Astrocyte (in vitro differentiated cells and primary cell): Measurements from ENCODE around the gene DCDC2C. TPM values are rescaled to one million over a fixed set of nuclear protein-coding genes. Genes with fewer than 3 reads are reported as not detected.

ENCODE experiments used
- DNase-seq: peaks from one replicate; pipeline ENCODE4 v3.0.0-alpha.2; 2010; ENCODE audit warnings: low read depth
- FAIRE-seq: peaks from 2 replicates; lab custom pipeline; 2011; peaks lifted over from hg19 to GRCh38; lab: Jason Lieb, UNC
- H2AFZ ChIP-seq: 2 replicates; pipeline ENCODE4 v1.6.0; 2012; ENCODE audit warnings: low read depth, low read length, inconsistent platforms
- H3K27ac ChIP-seq: 2 replicates; pipeline ENCODE4 v1.5.1; 2011; ENCODE audit warnings: low read depth, low read length, inconsistent platforms
- H3K27me3 ChIP-seq: 2 replicates; pipeline ENCODE4 v1.6.0; 2011; ENCODE audit warnings: low read length, inconsistent platforms; ENCODE audit not compliant: insufficient read depth
- H3K36me3 ChIP-seq: 2 replicates; pipeline ENCODE4 v1.5.1; 2011; ENCODE audit warnings: low read length, inconsistent platforms; ENCODE audit not compliant: insufficient read depth
- H3K4me1 ChIP-seq: 2 replicates; pipeline ENCODE4 v1.5.1; 2011; ENCODE audit warnings: low read length, inconsistent platforms; ENCODE audit not compliant: insufficient read depth
- H3K4me2 ChIP-seq: 2 replicates; pipeline ENCODE4 v1.6.0; 2012; ENCODE audit warnings: low read length, inconsistent platforms
- H3K4me3 ChIP-seq: 2 replicates; pipeline ENCODE4 v1.5.1; 2011; ENCODE audit warnings: low read depth, mild to moderate bottlenecking, low read length, inconsistent platforms; ENCODE audit not compliant: insufficient read depth
- H3K79me2 ChIP-seq: 2 replicates; pipeline ENCODE4 v1.6.0; 2012; ENCODE audit warnings: mild to moderate bottlenecking, low read length, inconsistent platforms; ENCODE audit not compliant: insufficient read depth
- H3K9ac ChIP-seq: 2 replicates; pipeline ENCODE4 v1.6.0; 2012; ENCODE audit warnings: mild to moderate bottlenecking, low read length, inconsistent platforms
- H3K9me3 ChIP-seq: 2 replicates; pipeline ENCODE4 v1.5.1; 2012; ENCODE audit warnings: low read depth, mild to moderate bottlenecking, low read length, inconsistent platforms; ENCODE audit not compliant: insufficient read depth
- H4K20me1 ChIP-seq: 2 replicates; pipeline ENCODE4 v1.6.0; 2012; ENCODE audit warnings: low read length, inconsistent platforms; ENCODE audit not compliant: insufficient read depth
- H3K27ac Mint-ChIP-seq: one replicate; pipeline ENCODE4 v1.8.0; 2021; ENCODE audit warnings: mild to moderate bottlenecking, mixed read lengths; ENCODE audit not compliant: unreplicated experiment
- H3K27me3 Mint-ChIP-seq: one replicate; pipeline ENCODE4 v1.8.0; 2021; ENCODE audit warnings: low read depth, mixed read lengths; ENCODE audit not compliant: unreplicated experiment
- H3K36me3 Mint-ChIP-seq: one replicate; pipeline ENCODE4 v1.8.0; 2021; ENCODE audit warnings: low read depth, mixed read lengths; ENCODE audit not compliant: unreplicated experiment
- H3K4me1 Mint-ChIP-seq: one replicate; pipeline ENCODE4 v1.8.0; 2021; ENCODE audit warnings: low read depth, mixed read lengths; ENCODE audit not compliant: unreplicated experiment
- H3K4me3 Mint-ChIP-seq: one replicate; pipeline ENCODE4 v1.8.0; 2021; ENCODE audit warnings: mild to moderate bottlenecking, moderate library complexity, mixed read lengths; ENCODE audit not compliant: unreplicated experiment
- H3K9me3 Mint-ChIP-seq: one replicate; pipeline ENCODE4 v1.8.0; 2021; ENCODE audit warnings: mild to moderate bottlenecking, mixed read lengths; ENCODE audit not compliant: unreplicated experiment
- EZH2 ChIP-seq: IDR thresholded peaks from 2 replicates; pipeline ENCODE4 v1.6.1; 2012; ENCODE audit warnings: mild to moderate bottlenecking, low read length, inconsistent platforms; ENCODE audit not compliant: insufficient read depth
- total RNA-seq: library from RNA; stranded (reverse); gene quantifications from 2 replicates; pipeline ENCODE4 v1.2.1, GENCODE V29; 2021
- TF ChIP-seq, protein P1 (sequence below): IDR thresholded peaks from 2 replicates; pipeline ENCODE4 v1.5.1; 2011; ENCODE audit warnings: low read depth, mild to moderate bottlenecking, inconsistent platforms, low read length, moderate library complexity; ENCODE audit not compliant: insufficient read depth

The DCDC2C gene
- total RNA-seq, 1 donor from 2014 or later = not detected

DNA sequence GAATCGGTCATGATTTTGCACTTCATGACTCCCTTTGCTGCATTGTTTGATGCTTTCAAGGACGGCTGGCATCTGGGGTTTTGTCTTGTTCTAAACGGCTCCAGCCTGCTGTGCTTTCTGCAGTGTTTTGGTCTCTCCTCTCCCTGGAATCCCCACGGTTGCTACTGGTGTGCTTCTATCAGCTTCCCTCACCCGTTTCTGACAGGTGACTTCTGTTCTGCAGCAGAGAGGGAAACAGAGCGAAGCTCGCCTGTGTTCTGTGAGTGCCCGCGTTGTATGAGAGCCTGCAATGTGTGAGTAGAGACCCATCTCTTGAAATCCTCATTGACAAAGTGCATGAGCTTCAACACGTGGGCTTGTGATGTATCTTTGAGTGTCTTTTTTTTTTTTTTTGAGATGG lies 102.8 kb downstream of the DCDC2C start:
- Histone ChIP-seq H2AFZ (no peak overlapping the region), H3K9ac (no peak overlapping the region), H3K9me3 (no peaks in the 10 kb centered on the region), H3K79me2 (no peaks in the 10 kb centered on the region), H3K27me3 (no peaks in the 10 kb centered on the region), H3K4me1 (no peaks in the 10 kb centered on the region), H3K4me2 (no peak overlapping the region), H3K27ac (no peak overlapping the region), H3K4me3 (no peak overlapping the region), H3K36me3 (no peaks in the 10 kb centered on the region), H4K20me1 (no peaks in the 10 kb centered on the region)
- DNase-seq (no peak), FAIRE-seq (no peak)
- no peaks in the 10 kb centered on the region for H3K27me3 Mint-ChIP-seq
- peaks cover 12% of the 10 kb centered on the region for H3K9me3 Mint-ChIP-seq
- no peaks in the 10 kb centered on the region for H3K4me1 Mint-ChIP-seq
- TF ChIP-seq EZH2 = no peak
- TF ChIP-seq, protein P1, sequence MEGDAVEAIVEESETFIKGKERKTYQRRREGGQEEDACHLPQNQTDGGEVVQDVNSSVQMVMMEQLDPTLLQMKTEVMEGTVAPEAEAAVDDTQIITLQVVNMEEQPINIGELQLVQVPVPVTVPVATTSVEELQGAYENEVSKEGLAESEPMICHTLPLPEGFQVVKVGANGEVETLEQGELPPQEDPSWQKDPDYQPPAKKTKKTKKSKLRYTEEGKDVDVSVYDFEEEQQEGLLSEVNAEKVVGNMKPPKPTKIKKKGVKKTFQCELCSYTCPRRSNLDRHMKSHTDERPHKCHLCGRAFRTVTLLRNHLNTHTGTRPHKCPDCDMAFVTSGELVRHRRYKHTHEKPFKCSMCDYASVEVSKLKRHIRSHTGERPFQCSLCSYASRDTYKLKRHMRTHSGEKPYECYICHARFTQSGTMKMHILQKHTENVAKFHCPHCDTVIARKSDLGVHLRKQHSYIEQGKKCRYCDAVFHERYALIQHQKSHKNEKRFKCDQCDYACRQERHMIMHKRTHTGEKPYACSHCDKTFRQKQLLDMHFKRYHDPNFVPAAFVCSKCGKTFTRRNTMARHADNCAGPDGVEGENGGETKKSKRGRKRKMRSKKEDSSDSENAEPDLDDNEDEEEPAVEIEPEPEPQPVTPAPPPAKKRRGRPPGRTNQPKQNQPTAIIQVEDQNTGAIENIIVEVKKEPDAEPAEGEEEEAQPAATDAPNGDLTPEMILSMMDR = no peak
- no peak overlapping the region for H3K27ac Mint-ChIP-seq
- H3K4me3 Mint-ChIP-seq = no peak overlapping the region
- no peaks in the 10 kb centered on the region for H3K36me3 Mint-ChIP-seq

DNA sequence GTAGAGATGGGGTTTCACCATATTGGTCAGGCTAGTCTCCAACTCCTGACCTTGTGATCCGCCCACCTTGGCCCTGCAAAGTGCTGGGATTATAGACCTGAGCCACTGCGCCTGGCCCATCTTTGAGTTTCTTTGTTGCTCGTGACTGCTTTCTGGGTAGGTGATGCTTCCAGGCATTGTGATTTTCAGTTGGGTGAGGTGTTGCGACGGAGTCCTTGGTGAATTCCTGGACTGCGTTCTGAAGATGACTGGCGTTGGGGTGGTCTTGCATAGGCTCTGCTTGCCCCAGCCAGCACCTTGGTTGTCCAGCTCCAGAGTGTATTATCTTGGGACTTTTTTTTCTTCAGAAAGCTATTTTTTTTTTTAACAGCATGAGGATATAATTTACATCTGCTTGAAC lies 103.4 kb downstream of the DCDC2C start:
- H2AFZ ChIP-seq = no peak overlapping the region
- no peak overlapping the region for H3K4me2 ChIP-seq
- no peak overlapping the region for H3K4me3 ChIP-seq
- no peaks in the 10 kb centered on the region for H3K79me2 ChIP-seq
- H3K27ac ChIP-seq = no peak overlapping the region
- H3K9ac ChIP-seq = no peak overlapping the region
- no peaks in the 10 kb centered on the region for H3K36me3 Mint-ChIP-seq
- no peaks in the 10 kb centered on the region for H3K27me3 Mint-ChIP-seq
- no peaks in the 10 kb centered on the region for H3K36me3 ChIP-seq
- no peak for TF ChIP-seq EZH2
- TF ChIP-seq, protein P1 = no peak
- DNase-seq (no peak), FAIRE-seq (no peak)
- H4K20me1 ChIP-seq = no peaks in the 10 kb centered on the region
- H3K9me3 Mint-ChIP-seq = peaks cover 12% of the 10 kb centered on the region
- no peak overlapping the region for H3K27ac Mint-ChIP-seq
- H3K4me3 Mint-ChIP-seq = no peak overlapping the region
- no peaks in the 10 kb centered on the region for H3K4me1 Mint-ChIP-seq
- H3K27me3 ChIP-seq = no peaks in the 10 kb centered on the region
- no peaks in the 10 kb centered on the region for H3K9me3 ChIP-seq
- no peaks in the 10 kb centered on the region for H3K4me1 ChIP-seq

DNA sequence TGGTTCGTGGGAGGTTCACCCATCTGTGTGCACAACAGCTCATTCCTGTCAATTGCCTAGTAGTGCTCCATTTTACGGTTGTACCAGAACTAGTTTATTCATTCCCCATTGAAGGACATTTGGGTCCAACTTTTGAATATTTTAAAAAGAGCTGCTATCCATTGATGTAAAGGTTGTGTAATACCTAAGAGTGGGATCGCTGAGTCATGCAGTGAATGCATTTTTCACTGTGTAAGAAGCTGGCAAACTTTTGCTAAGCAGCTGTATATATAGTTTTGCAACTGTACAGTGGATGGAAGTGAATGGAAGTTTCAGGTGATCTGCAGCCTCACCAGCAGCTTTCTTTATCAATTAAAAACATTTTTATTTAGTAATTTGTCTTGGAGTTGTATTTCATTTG lies 104.5 kb downstream of the DCDC2C start:
- no peak overlapping the region for H3K9ac ChIP-seq
- no peaks in the 10 kb centered on the region for H3K27me3 ChIP-seq
- peaks cover 15% of the 10 kb centered on the region for H3K9me3 Mint-ChIP-seq
- H3K27ac ChIP-seq = no peak overlapping the region
- TF ChIP-seq, protein P1 = no peak
- no peak for TF ChIP-seq EZH2
- DNase-seq (peak; percentile 2), FAIRE-seq (no peak)
- H3K27ac Mint-ChIP-seq = peak overlapping the region; percentile 29
- H4K20me1 ChIP-seq = no peaks in the 10 kb centered on the region
- H3K36me3 Mint-ChIP-seq = no peaks in the 10 kb centered on the region
- H3K79me2 ChIP-seq = no peaks in the 10 kb centered on the region
- no peaks in the 10 kb centered on the region for H3K9me3 ChIP-seq
- H3K4me2 ChIP-seq = no peak overlapping the region
- no peak overlapping the region for H3K4me3 Mint-ChIP-seq
- H3K36me3 ChIP-seq = no peaks in the 10 kb centered on the region
- H3K4me1 ChIP-seq = no peaks in the 10 kb centered on the region
- H2AFZ ChIP-seq = no peak overlapping the region
- no peak overlapping the region for H3K4me3 ChIP-seq
- no peaks in the 10 kb centered on the region for H3K27me3 Mint-ChIP-seq
- H3K4me1 Mint-ChIP-seq = no peaks in the 10 kb centered on the region
